Measurements from ENCODE around the gene WBP2NL.
A peak's percentile ranks its signal among the peaks of the same experiment; 100 is the strongest.

Gene WBP2NL

GRCh38 chr22:41979423-41980250 is 19.0 kb upstream of the WBP2NL start:
- Histone ChIP-seq H3K14ac (ENCODE audit: low read length in 2 of 2) (no peak overlapping the region), H2AK5ac (ENCODE audit: low read length, severe bottlenecking) (no peak overlapping the region), H3K4me2 (ENCODE audit: low read length, poor library complexity, severe bottlenecking) (no peak overlapping the region), H3K4me1 (ENCODE audit: control insufficient read depth, insufficient read depth, low read depth, low read length) (peaks cover 9% of the 10 kb centered on the region), H3K4ac (ENCODE audit: low read depth in 1 of 2, low read length in 2 of 2) (no peak overlapping the region), H3K9ac (ENCODE audit: low read length) (no peak overlapping the region), H3K4me3 (ENCODE audit: insufficient read depth in 1 of 2, low read depth in 1 of 2, low read length in 2 of 2) (no peak overlapping the region), H3K18ac (ENCODE audit: low read depth in 1 of 2, low read length in 2 of 2) (no peak overlapping the region), H3K36me3 (ENCODE audit: control insufficient read depth in 1 of 2, insufficient read depth in 2 of 2, low read depth in 1 of 2, low read length in 2 of 2) (no peaks in the 10 kb centered on the region), H4K91ac (ENCODE audit: low read length) (no peak overlapping the region), H3K27me3 (ENCODE audit: control insufficient read depth in 1 of 2, insufficient read depth in 1 of 2, low read length in 2 of 2) (peaks cover 63% of the 10 kb centered on the region in 2 experiments), H2BK15ac (ENCODE audit: low read depth, poor library complexity, severe bottlenecking) (no peak overlapping the region), H3K23ac (ENCODE audit: low read length in 2 of 2) (no peak overlapping the region), H4K8ac (ENCODE audit: low read length) (no peak overlapping the region), H2BK12ac (ENCODE audit: low read length in 2 of 2) (no peak overlapping the region), H3K27ac (ENCODE audit: low read length, poor library complexity, severe bottlenecking) (no peak overlapping the region), H2AFZ (ENCODE audit: low read depth, low read length) (no peak overlapping the region), H3K9me3 (ENCODE audit: control insufficient read depth, low read length) (no peaks in the 10 kb centered on the region), H2BK120ac (ENCODE audit: low read depth, low read length) (no peak overlapping the region), H2BK5ac (ENCODE audit: low read depth, low read length, poor library complexity, severe bottlenecking) (no peak overlapping the region), H3K79me1 (replicated peaks; ENCODE audit: low read length, poor library complexity, severe bottlenecking) (no peaks in the 10 kb centered on the region)
- DNase-seq: no peak
- WGBS: 87% methylated on average over 8 of the region's 9 CpGs

GRCh38 chr22:41982865-41983264 is 15.7 kb upstream of the WBP2NL start:
- Histone ChIP-seq H4K91ac (ENCODE audit: low read length) (no peak overlapping the region), H2BK5ac (ENCODE audit: low read depth, low read length, poor library complexity, severe bottlenecking) (no peak overlapping the region), H2BK12ac (ENCODE audit: low read length in 2 of 2) (no peak overlapping the region), H3K4ac (ENCODE audit: low read depth in 1 of 2, low read length in 2 of 2) (no peak overlapping the region), H3K79me1 (replicated peaks; ENCODE audit: low read length, poor library complexity, severe bottlenecking) (no peaks in the 10 kb centered on the region), H4K8ac (ENCODE audit: low read length) (no peak overlapping the region), H3K27ac (ENCODE audit: low read length, poor library complexity, severe bottlenecking) (no peak overlapping the region), H3K14ac (ENCODE audit: low read length in 2 of 2) (no peak overlapping the region), H3K4me3 (ENCODE audit: insufficient read depth in 1 of 2, low read depth in 1 of 2, low read length in 2 of 2) (no peak overlapping the region), H3K36me3 (ENCODE audit: control insufficient read depth in 1 of 2, insufficient read depth in 2 of 2, low read depth in 1 of 2, low read length in 2 of 2) (no peaks in the 10 kb centered on the region), H3K9me3 (ENCODE audit: control insufficient read depth, low read length) (no peaks in the 10 kb centered on the region), H2BK120ac (ENCODE audit: low read depth, low read length) (no peak overlapping the region), H3K9ac (ENCODE audit: low read length) (no peak overlapping the region), H2AFZ (ENCODE audit: low read depth, low read length) (no peak overlapping the region), H3K27me3 (ENCODE audit: control insufficient read depth in 1 of 2, insufficient read depth in 1 of 2, low read length in 2 of 2) (peaks cover 45 to 51% of the 10 kb centered on the region in 2 experiments), H2BK15ac (ENCODE audit: low read depth, poor library complexity, severe bottlenecking) (no peak overlapping the region), H3K4me2 (ENCODE audit: low read length, poor library complexity, severe bottlenecking) (no peak overlapping the region), H3K23ac (ENCODE audit: low read length in 2 of 2) (no peak overlapping the region), H3K4me1 (ENCODE audit: control insufficient read depth, insufficient read depth, low read depth, low read length) (no peaks in the 10 kb centered on the region), H3K18ac (ENCODE audit: low read depth in 1 of 2, low read length in 2 of 2) (no peak overlapping the region), H2AK5ac (ENCODE audit: low read length, severe bottlenecking) (no peak overlapping the region)
- WGBS: 81% methylated on average over 5 of the region's 5 CpGs
- DNase-seq: no peak

- Histone ChIP-seq H3K4me3 (ENCODE audit: insufficient read depth in 1 of 2, low read depth in 1 of 2, low read length in 2 of 2) (no peak overlapping the region), H3K4me1 (ENCODE audit: control insufficient read depth, insufficient read depth, low read depth, low read length) (no peaks in the 10 kb centered on the region), H2AK5ac (ENCODE audit: low read length, severe bottlenecking) (no peak overlapping the region), H2BK5ac (ENCODE audit: low read depth, low read length, poor library complexity, severe bottlenecking) (no peak overlapping the region), H2BK12ac (ENCODE audit: low read length in 2 of 2) (no peak overlapping the region), H4K91ac (ENCODE audit: low read length) (no peak overlapping the region), H3K18ac (ENCODE audit: low read depth in 1 of 2, low read length in 2 of 2) (no peak overlapping the region), H2AFZ (ENCODE audit: low read depth, low read length) (no peak overlapping the region), H4K8ac (ENCODE audit: low read length) (no peak overlapping the region), H2BK120ac (ENCODE audit: low read depth, low read length) (no peak overlapping the region), H3K14ac (ENCODE audit: low read length in 2 of 2) (no peak overlapping the region), H3K27ac (ENCODE audit: low read length, poor library complexity, severe bottlenecking) (no peak overlapping the region), H3K4me2 (ENCODE audit: low read length, poor library complexity, severe bottlenecking) (no peak overlapping the region), H3K9me3 (ENCODE audit: control insufficient read depth, low read length) (no peaks in the 10 kb centered on the region), H3K9ac (ENCODE audit: low read length) (no peak overlapping the region), H3K36me3 (ENCODE audit: control insufficient read depth in 1 of 2, insufficient read depth in 2 of 2, low read depth in 1 of 2, low read length in 2 of 2) (no peaks in the 10 kb centered on the region), H3K27me3 (ENCODE audit: control insufficient read depth in 1 of 2, insufficient read depth in 1 of 2, low read length in 2 of 2) (peaks cover 37 to 43% of the 10 kb centered on the region in 2 experiments), H3K4ac (ENCODE audit: low read depth in 1 of 2, low read length in 2 of 2) (no peak overlapping the region), H2BK15ac (ENCODE audit: low read depth, poor library complexity, severe bottlenecking) (no peak overlapping the region), H3K79me1 (replicated peaks; ENCODE audit: low read length, poor library complexity, severe bottlenecking) (no peaks in the 10 kb centered on the region), H3K23ac (ENCODE audit: low read length in 2 of 2) (no peak overlapping the region)
- 89% methylated on average over 6 of the region's 6 CpGs for WGBS
- DNase-seq: peak; percentile 48
Observed at GRCh38 chr22:41983513-41984405, 14.8 kb upstream of the WBP2NL start.

GRCh38 chr22:41987276-41987675 is 11.3 kb upstream of the WBP2NL start:
- 94% methylated on average over 5 of the region's 5 CpGs for WGBS

More at GRCh38 chr22:41987276-41987675, 11.3 kb upstream of the WBP2NL start:
- H3K14ac ChIP-seq (ENCODE audit: low read length in 2 of 2): no peak overlapping the region
- H2AK5ac ChIP-seq (ENCODE audit: low read length, severe bottlenecking): no peak overlapping the region
- H2BK15ac ChIP-seq (ENCODE audit: low read depth, poor library complexity, severe bottlenecking): no peak overlapping the region
- peaks cover 25 to 42% of the 10 kb centered on the region in 2 experiments for H3K27me3 ChIP-seq (ENCODE audit: control insufficient read depth in 1 of 2, insufficient read depth in 1 of 2, low read length in 2 of 2)
- H3K9me3 ChIP-seq (ENCODE audit: control insufficient read depth, low read length): no peaks in the 10 kb centered on the region
- H3K9ac ChIP-seq (ENCODE audit: low read length): no peak overlapping the region
- no peak overlapping the region for H3K23ac ChIP-seq (ENCODE audit: low read length in 2 of 2)
- no peak for DNase-seq
- H3K27ac ChIP-seq (ENCODE audit: low read length, poor library complexity, severe bottlenecking): no peak overlapping the region
- no peak overlapping the region for H2BK120ac ChIP-seq (ENCODE audit: low read depth, low read length)
- H4K8ac ChIP-seq (ENCODE audit: low read length): no peak overlapping the region
- no peak overlapping the region for H2AFZ ChIP-seq (ENCODE audit: low read depth, low read length)
- H3K79me1 ChIP-seq (replicated peaks; ENCODE audit: low read length, poor library complexity, severe bottlenecking): no peaks in the 10 kb centered on the region
- no peaks in the 10 kb centered on the region for H3K4me1 ChIP-seq (ENCODE audit: control insufficient read depth, insufficient read depth, low read depth, low read length)
- no peaks in the 10 kb centered on the region for H3K36me3 ChIP-seq (ENCODE audit: control insufficient read depth in 1 of 2, insufficient read depth in 2 of 2, low read depth in 1 of 2, low read length in 2 of 2)
- no peak overlapping the region for H2BK12ac ChIP-seq (ENCODE audit: low read length in 2 of 2)
- H3K4me3 ChIP-seq (ENCODE audit: insufficient read depth in 1 of 2, low read depth in 1 of 2, low read length in 2 of 2): no peak overlapping the region
- H3K4me2 ChIP-seq (ENCODE audit: low read length, poor library complexity, severe bottlenecking): no peak overlapping the region
- no peak overlapping the region for H4K91ac ChIP-seq (ENCODE audit: low read length)
- H3K4ac ChIP-seq (ENCODE audit: low read depth in 1 of 2, low read length in 2 of 2): no peak overlapping the region
- no peak overlapping the region for H3K18ac ChIP-seq (ENCODE audit: low read depth in 1 of 2, low read length in 2 of 2)
- no peak overlapping the region for H2BK5ac ChIP-seq (ENCODE audit: low read depth, low read length, poor library complexity, severe bottlenecking)
